SIG-M5 treated with dmso at 0.1 percent for 504 hours (cell line): ENCODE data around the gene MTRF1.
"Not testable (repeated sequence)": the region's sequence is repeated elsewhere in the genome, so short reads cannot be mapped to it uniquely, and the experiment has no call there.

Experiments used
- DNase-seq: peaks from one replicate; lab custom pipeline; 2025; ENCODE audit not compliant: unreplicated experiment; lab: John Stamatoyannopoulos, UW

The MTRF1 gene

DNA sequence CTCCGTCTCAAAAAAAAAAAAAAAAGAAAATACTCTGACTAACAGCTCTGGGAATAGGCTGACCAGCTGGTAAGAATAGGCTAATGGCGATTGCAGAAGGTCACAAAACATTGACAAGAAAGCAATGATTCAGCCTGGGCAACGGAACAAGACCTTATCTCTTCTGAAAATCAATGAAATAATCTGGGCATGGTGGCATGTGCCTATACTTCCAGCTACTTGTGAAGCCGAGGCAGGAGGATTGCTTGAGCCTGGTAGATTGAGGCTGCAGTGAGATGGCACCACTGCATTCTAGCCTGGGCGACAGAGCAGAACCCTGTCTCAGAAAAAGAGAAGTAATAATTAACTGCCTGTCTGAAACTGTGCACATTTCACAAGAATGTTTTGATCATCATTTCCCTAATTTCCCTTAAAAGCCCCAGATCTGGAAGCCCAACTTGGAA lies 18.8 kb upstream of the MTRF1 start:
- DNase-seq = peak; percentile 81

DNA sequence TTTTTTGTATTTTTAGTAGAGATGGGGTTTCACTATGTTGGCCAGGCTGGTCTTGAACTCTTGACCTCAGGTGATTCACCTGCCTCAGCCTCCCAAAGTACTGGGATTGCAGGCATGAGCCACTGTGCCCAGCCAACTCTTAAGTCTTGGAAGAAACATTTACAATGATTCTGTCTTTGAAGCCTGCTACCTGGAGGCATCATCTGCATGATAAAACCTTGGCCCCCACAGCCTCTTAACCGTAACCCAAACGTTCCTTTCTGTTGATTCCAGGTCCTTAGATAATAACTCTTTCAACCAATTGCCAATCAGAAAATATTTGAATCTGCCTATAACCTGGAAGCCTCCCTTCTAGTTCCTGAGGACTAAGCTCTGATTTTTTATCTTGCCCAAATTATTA lies 15.8 kb upstream of the MTRF1 start:
- DNase-seq = not testable (repeated sequence)

DNA sequence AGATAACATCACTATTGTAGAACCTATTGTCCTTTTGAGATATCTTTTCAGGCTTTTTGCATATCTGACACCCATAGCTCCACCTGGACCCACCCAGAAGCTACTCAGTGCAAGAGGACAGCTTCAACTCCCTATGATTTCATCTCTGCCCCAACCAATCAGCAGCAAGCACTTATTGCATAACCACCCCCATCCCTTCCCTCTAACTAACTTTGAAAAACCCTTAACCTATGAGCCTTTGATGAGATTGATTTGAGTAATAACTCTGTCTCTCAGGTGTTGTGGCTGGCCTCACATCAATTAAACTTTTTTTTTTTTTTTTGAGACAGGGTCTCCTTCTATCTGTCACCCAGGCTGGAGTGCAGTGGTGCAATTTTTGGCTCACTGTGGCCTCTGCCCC lies 13.4 kb upstream of the MTRF1 start:
- DNase-seq = no peak

DNA sequence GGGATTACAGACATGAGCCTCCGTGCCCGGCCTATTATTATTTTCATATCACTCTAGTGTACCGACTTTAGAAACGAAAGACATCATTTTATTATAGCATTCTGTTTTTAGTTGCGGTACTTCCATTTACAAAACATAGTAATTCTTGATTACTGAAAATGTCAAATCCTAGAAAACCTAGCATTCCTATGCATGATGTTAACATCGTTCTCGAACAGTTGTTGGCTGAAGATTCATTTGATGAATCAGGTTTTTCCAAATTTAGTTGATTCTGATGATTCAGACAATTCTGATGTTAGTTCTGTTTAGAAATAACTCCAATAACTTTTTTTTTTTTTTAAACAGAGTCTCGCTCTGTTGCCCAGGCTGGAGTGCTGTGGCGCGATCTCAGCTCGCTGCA lies 11.5 kb upstream of the MTRF1 start:
- DNase-seq = no peak

DNA sequence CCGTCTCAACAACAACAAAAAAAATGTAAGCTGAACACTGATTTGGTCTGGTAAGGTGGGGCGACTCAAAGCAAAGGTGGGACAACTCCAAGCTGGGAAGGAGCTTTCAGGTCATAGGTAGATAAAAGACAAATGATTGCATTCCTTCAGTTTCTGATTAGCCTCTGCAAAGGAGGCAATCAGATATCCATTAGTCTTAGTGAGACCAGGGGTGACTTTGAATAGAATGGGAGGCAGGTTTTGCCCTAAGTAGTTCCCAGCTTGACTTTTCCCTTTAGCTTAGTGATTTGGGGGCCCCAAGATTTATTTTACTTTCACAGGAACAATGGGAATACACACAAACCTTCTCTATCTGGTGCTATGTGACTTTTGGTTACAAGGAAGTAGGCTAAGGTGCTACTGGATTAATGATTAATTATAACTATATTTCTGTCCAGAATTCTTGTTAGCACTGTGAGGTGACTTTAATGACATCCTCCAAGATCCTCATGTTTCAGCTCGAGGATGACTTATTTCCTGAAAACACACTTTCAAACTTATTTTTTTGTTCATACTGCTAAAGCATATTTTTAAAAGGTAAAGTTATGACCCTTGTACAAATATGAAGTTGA lies 10.6 kb upstream of the MTRF1 start:
- DNase-seq = no peak

DNA sequence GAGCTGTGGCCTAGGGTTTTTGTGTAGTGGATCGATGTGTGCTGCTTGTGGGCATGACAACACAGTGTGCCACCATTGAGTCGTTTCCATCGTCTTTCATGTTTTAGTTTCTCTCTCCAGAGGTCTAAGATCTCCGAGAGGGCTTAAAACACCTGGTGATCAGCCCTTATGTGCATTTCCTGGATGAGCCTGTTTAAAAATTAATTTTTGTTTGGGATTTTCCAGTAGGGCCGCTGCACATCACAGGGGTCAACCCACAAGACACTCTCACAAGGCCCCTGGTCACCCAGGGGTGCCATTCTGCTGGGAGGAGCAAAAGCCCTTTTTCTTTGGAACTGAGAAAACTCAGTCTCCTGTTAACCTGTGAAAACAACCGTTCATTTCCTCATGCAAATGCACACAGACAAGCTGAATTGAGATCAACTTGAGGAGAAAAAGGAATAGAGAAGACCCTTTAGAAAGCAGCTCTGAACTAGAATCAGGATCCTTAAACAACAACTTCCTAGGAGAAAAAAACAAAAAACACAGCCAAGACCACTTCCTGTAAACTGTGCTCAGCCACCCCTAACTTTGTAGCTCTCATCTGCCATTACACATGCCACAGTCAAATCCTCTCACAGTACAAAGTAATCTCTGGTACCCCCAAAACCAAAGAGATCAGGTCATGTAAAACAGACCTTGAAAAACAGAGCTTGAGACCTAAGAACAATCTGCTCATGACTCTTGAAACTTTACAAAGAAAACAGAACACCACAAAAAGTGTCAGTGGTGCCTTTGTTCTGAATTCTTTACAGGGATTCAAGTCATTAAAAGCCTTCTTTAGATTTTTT lies 8.3 kb upstream of the MTRF1 start:
- DNase-seq = no peak

DNA sequence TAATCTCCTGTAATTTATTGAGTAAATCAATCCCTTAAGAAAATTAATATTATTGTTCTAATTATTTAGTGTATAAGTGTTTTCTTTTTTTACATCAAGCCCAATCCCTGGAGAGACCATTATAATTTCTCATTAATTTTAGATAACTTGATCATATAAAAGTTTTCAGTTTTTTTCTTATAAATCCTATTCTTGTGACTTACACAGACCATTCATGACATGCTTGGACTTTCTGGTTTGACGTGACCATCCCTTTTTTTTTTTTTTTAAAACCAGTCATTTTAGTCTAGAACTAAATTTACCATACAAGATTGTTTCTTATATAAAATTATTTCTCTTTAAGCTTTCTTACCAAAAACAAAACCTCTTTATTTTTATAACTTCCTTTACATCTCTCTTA lies 5.4 kb upstream of the MTRF1 start:
- DNase-seq = peak; percentile 7

DNA sequence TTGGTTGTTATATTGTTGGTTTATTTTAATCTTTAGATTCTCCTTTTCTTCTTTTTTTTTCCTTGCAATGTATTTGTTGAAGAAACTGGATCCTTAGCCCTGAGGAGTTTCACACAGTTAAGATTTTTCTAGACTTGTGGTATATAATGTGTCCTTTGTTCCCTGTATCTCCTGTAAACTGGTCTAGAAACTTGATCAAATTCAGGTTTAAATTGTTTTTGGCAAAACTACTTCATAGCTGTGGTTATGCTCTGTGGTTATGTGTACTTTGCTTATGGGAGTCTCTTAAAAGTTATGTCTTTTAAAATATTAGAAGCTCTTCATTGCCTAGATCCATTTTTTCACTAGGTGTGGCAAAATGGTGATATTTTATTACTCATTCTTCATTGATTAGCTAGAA lies 3.7 kb upstream of the MTRF1 start:
- no peak for DNase-seq

DNA sequence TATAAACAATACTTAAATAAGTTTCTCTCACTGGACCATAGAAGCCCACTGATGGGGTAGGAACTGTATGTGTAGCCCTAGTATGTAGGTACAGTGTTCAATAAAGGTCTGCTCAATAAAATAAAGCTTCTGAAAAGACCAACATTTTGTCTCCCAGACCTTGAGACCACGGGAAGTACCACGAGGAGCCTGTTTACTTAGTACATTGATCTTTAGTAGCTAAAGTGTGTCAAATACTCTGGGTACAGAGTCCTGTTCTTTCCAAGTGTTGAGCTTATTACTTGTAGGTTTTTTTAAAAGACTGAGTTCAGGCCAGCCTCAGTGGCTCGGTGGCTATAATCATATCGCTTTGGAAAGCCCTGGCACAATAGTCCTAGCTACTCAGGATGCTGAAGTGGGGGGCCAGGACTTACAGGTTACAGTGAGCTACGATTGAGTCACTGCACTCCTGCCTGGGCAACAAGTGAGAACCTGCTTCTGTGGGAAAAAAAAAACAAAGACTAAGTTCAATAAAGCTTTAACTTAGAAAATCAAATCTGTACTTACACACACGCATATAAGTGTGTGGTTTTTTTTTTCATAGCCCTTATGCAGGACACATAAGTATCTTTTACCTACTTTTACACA lies 3.4 kb downstream of the MTRF1 start:
- no peak for DNase-seq

DNA sequence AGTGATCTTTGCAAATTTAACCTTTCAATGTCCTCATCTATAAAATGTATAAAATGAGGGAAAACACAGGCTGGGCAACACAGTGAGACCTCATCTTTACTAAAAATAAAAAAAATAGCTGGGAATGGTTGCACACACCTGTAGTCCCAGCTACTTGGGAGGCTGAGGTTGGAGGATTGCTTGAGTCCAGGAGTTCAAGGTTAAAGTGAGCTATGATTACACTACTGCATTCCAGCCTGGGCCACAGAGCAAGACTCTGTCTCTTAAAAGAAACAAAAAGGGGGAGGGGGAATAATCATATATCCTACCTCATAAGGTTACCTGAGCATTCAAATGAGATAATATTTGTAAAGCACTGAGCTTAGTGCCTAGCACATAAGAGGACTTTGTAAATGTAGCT lies 5.8 kb downstream of the MTRF1 start:
- DNase-seq = no peak

DNA sequence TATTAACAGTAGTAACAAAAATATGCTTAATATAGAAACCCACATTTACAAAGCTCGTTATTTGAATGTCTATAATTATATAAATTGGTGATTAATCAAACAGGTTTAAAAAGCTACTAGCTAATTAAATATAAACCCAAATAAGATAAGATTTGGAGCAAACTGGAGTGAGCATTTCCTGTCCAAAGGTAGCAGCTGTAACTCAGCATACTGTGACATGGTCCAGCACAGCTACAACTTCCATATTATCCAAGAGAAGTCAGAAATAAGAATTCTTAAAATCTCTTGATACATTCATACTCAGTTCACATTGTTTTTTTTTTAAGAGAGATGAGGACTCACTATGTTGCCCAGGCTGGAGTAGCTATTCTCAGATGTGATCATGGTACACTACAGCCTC lies 8.5 kb downstream of the MTRF1 start:
- DNase-seq = no peak

DNA sequence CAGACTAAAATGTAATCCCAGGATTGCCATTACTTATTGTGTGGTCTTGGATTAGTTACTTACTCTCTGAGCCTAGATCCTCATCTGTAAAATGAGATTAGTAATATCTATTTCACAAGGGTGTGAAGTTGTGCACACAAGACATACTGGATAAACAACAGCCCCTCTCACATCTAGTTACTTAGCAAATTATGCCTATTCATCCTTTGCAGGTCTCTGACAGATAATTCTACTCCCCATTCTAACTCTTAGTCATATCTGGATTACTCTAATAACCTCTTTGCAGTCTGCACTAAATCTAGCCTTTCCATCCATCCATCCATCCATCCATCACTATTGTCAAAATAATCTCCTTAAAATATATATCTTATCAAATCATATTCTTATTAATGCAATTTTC lies 12.4 kb downstream of the MTRF1 start:
- DNase-seq = no peak

DNA sequence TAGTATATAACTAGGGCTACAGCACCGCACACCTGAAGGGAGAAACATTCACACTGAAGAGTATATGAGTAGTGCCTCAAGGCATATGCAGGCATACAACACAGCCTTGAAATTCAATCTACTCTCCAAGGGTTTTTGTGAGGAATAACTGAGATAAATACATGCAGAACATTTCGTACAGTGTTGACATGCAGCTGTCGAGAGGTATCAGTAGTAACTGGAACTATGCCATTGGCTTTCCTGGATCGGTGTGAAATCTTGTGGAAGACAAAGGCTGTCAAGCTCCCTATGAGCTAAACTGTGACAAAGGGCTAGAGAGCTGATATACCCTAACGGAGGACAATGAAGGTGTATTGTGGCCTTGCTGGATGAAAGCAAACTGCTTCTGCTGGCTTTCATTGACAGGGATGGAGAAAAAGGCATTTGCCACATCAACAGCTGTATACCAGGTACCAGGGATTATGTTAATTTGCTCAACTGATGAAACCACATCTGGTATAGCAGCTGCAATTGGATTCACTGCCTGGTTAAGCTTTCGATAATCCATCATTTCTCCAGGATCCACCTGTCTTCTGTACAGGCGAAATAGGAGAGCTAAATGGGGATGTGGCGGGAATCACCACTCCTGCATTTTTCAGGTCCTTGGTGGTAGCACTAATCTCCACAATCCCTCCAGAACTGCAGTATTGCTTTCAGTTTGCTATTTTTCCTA lies 16.3 kb downstream of the MTRF1 start:
- DNase-seq = no peak

DNA sequence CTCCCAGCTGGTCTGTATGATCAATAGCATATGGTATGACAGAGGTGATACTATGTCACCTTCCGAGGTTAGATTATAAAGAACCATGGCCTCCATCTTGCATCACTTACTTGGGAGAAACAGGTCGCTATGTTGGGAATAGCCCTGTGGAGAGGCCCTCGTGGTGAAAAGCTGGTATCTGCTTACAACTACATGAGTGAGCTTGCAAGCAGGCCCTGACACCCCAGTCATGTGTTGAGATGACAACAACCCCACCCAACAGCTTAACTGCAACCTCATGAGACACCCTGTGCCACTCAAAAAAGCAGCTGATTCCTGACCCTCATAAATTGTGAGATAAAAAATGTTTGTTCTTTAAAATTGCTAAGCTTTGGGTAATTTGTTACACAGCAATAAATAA lies 18.8 kb downstream of the MTRF1 start:
- DNase-seq = no peak

DNA sequence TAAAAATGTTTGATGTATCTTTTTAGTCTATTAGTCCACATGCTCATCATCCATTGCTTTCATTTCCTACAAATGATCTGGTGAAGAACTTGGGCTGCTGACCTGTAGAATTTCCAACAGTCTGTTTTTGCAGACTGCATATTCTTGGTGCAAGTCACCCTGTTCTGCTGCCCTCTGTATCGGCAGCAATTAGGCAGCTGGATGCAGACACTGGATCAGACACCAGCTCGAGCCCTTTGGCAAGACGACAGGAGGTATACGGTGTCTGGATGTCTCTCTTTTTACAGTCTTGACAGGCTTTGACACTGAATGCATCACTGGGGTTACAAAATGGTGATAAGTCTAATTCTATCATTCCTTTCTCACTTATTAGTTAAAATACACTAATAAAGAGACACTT lies 21.8 kb downstream of the MTRF1 start:
- no peak for DNase-seq

DNA sequence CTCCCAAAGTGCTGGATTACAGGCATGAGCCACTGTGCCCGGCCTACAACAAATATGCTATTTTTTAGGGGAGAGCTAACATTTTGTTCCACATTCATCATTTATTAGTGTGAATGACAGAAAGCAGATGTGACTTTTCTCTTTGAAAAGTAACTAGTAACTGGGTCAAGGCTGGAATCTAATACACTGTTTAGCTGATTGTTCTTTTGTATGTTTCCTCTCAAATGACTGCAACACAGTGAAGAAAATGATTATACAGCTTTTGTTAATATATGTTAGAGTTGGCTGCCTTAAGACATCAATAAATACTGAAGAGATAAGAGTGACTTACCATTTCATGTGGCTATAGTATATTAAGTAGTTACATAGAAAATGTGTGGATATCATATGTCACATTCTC lies 27.0 kb downstream of the MTRF1 start:
- DNase-seq = no peak

DNA sequence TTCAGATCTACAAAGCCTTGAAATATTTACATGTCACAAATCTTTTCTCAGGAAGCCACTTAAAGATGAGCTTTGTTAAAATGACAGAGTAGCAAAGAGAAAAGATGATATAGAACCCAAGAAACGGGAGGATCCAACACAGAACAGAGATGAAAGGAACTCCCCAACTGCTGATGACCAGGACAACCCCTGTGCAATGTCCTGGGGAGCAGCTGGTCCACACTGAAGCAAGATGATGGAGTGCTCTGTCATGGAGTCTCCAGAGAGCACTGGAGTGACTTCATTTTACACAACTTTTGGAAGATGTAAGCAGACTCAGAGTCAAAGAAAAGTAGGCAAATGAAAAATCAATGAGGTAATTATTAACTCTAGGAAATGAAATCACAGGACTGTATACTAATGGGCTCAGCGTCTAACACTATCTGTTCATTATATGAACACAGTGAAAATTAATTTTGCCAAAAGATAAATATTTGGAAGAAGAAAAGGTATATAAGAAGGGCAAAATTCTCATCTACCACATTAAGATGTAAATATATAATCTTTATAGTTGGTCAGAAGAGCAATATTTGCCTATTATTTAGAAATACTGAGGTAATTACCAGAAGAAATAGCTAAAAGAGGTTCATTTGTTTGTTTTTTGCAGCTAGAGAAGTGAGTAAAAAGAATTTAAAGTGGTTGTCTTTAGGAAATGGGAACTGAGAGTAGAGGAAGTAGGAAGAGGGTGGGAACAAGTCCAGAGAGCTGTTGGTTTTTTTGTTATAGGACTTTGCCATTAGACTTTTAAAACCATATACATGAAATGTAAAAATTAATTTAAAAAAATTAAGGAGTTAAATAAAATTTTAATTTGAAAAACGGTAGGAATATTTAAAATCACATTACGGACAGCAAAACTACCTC lies 30.5 kb downstream of the MTRF1 start:
- peak; percentile 43 for DNase-seq

DNA sequence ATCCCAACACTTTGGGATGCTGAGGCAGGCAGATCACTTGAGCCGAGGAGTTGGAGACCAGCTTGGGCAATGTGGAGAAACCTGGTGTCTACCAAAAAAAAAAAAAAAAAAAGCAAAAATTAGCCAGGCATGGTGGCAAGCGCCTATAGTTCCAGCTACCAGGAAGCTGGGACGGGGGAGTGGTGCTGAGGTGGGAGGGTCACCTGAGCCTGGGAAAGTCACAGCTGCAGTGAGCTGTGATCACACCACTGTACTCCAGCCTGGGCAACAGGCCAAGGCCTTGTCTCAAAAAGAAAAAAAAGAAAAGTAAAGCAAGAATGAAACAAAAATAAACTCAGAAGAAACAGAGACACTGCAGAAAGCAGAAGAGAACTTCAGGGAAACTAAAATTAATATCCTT lies 31.6 kb downstream of the MTRF1 start:
- DNase-seq = no peak

DNA sequence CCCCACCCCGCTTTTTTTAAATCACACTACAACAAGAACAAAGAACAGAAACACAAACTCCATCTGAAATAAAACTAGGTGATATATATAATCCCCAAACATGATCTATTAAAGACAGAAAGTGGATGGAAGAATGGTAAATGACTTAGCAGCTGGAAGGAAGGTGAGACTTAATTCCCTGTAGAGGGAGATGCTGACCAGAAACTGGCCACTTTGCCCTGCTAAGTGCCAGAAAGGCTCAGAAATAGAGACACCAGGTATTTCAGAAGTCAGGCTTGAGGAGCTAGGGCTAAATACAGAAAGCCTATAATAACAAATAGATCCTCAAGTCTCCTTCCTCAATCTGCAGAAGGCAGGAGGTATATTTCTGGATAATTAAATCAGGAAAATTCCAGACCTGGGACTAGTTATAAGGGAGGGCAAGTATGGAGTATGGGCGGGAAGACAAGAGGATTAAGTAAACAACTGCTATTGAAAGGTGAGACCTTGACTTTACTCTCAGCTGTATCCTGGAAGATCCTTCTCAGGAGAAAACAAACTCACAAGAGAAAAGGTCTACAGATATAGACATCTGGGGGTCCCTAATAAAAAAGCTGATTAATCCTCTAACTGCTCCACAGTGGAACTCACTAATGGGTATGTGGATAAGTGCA lies 32.2 kb downstream of the MTRF1 start:
- no peak for DNase-seq

DNA sequence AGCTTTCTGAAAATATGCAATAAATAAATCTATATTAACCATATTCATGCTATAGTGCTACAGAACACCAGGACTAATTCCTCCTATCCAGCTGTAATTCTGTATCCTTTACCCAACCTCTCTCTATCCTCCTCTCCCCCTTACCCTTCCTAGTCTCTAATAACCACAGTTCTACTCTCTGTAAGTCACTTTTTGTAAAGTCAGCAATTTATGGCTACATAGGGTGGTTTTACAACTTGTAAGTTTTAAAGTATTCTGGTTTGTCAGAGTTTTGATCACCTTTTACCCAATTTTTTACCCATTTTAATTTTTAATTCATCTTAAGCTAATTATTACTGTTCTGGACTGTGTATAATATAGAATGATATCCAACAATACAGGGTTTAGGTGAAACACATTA lies 34.0 kb downstream of the MTRF1 start:
- no peak for DNase-seq
